GM13976 (cell line): ENCODE data around the gene RANBP17.

ENCODE experiments used
- DNase-seq: peaks from one replicate; pipeline ENCODE4 v3.0.0; 2012; ENCODE audit warnings: low spot score
- in situ Hi-C: fragments of 300-500 bp; cut with MboI; formaldehyde crosslinking; loops from one replicate; pipeline ENCODE4 v1.12.0; 2022; ENCODE audit warnings: low sequenced_read_pairs, mixed read lengths, inconsistent platforms; ENCODE audit not compliant: unreplicated experiment
- TF ChIP-seq, protein P1 (sequence below): IDR thresholded peaks from 2 replicates; pipeline ENCODE4 v1.5.1; 2012; ENCODE audit warnings: borderline replicate concordance, mild to moderate bottlenecking; ENCODE audit not compliant: insufficient read depth; ENCODE audit errors: extremely low read depth, missing control alignments, control extremely low read depth

The RANBP17 gene

DNA sequence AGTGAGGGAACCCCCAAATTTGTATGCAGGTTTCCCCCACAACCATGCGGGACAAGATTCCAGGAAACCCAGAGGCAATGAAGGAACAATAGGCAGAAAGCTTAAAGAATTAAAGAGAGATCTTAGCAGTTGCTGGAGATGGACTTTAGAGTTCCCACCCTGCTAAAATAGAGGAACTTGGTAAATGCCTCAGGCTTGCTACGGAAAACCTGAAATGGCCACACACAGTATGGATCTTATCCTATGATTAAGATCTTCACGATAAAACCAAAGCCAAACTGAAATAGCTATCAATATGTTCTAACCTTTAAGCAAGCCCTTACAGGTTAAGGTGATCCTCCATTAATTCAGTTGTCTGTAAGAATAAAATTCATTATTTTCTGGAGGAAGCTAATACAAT, 148.3 kb downstream of the RANBP17 start:
- no peak for DNase-seq
- in situ Hi-C loops: no loop called here
- TF ChIP-seq, protein P1, sequence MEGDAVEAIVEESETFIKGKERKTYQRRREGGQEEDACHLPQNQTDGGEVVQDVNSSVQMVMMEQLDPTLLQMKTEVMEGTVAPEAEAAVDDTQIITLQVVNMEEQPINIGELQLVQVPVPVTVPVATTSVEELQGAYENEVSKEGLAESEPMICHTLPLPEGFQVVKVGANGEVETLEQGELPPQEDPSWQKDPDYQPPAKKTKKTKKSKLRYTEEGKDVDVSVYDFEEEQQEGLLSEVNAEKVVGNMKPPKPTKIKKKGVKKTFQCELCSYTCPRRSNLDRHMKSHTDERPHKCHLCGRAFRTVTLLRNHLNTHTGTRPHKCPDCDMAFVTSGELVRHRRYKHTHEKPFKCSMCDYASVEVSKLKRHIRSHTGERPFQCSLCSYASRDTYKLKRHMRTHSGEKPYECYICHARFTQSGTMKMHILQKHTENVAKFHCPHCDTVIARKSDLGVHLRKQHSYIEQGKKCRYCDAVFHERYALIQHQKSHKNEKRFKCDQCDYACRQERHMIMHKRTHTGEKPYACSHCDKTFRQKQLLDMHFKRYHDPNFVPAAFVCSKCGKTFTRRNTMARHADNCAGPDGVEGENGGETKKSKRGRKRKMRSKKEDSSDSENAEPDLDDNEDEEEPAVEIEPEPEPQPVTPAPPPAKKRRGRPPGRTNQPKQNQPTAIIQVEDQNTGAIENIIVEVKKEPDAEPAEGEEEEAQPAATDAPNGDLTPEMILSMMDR: no peak

DNA sequence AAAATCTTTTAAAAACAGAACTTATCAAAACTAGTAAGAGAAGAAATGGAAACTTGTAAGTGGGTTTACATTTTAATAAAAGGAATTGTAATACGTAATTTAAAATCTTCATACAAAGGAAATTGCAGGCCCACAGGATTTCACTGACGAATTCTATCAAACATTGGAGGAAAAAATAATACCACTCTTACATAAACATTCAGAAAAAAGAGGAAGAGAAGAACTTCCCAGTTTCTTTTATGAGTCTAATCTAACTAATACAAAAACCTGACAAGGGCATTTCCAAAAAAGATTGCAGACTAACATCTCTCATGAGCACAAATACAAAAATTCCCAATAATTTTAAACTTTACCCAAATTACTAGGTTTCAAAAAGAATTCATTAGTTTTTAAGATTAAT, 149.0 kb downstream of the RANBP17 start:
- in situ Hi-C loops: no loop called here
- TF ChIP-seq, protein P1: no peak
- no peak for DNase-seq

GRCh38 chr5:171023508-171023907, 161.7 kb downstream of the RANBP17 start:
- DNase-seq: no peak
- in situ Hi-C loops: no loop called here
- TF ChIP-seq, protein P1: no peak

DNA sequence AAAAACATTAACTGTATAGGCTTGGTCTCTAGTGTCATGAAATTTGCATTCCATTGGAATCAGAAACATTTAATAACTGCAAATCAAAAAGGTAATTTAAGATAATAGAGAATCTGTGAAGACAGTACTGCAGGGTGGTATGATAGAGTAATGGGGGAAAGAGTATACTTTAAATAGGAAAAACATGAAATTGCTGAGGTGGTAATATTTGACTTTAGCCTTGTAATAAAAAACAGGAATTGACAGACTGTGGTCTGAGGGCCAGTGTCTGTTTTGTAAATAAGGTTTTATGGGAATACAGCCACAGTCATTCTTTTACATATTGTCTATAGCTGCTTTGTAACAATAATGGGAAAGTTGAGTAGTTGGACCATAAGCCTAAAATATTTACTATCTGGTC, 162.3 kb downstream of the RANBP17 start:
- TF ChIP-seq, protein P1: no peak
- no peak for DNase-seq
- in situ Hi-C loops: no loop called here

GRCh38 chr5:171029401-171029800, 167.6 kb downstream of the RANBP17 start:
- in situ Hi-C loops: no loop called here
- no peak for DNase-seq
- TF ChIP-seq, protein P1: no peak

DNA sequence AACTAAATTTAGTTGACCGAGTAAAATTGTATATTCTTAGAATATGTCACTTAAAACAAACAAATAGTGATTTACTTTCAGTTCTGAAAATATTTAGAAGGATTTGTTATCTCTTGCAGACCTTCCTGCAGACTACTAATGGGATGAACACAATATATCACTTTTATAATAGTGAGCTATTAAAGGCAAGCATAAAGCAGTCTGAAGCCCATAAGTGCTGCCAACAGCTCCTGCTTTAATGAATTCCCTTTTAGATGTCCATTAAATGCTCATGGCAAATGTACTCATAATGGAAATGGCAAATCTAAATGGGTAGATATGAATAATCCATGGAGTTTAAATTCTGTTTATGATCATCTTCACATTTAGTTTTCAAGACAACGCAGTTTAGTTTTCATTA, 170.2 kb downstream of the RANBP17 start:
- DNase-seq: no peak
- in situ Hi-C loops: no loop called here
- TF ChIP-seq, protein P1: no peak
